Prostate gland (tissue), 2 donors: Measurements from ENCODE around the gene MINK1. TPM values are rescaled to one million over a fixed set of nuclear protein-coding genes. Genes with fewer than 3 reads are reported as not detected.

Source experiments
- DNase-seq: peaks from one replicate; pipeline ENCODE4 v3.0.0-alpha.2; 2019; ENCODE audit warnings: low spot score
- H3K27ac ChIP-seq, 2 donors: fragments of 200-600 bp; sonication (generic); 2 replicates each; pipeline ENCODE4 v1.5.1; 2017 to 2019
- H3K27me3 ChIP-seq: fragments of 200-600 bp; sonication (generic); replicated peaks from 2 replicates; pipeline ENCODE4 v1.5.1; 2019; ENCODE audit not compliant: insufficient read depth
- H3K36me3 ChIP-seq, 2 donors: fragments of 200-600 bp; sonication (generic); 1 replicate in 1 of 2; 2 replicates in 1 of 2; pipeline versions ENCODE4 v1.5.1 to v1.8.1; 2017 to 2019
- H3K4me1 ChIP-seq: fragments of 200-600 bp; sonication (generic); replicated peaks from 2 replicates; pipeline ENCODE4 v1.5.1; 2019
- H3K4me3 ChIP-seq, 2 donors: fragments of 200-600 bp; sonication (generic); 2 replicates each; pipeline ENCODE4 v1.5.1; 2017 to 2019
- H3K9me3 ChIP-seq: fragments of 200-600 bp; sonication (generic); 2 replicates; pipeline ENCODE4 v1.5.1; 2017
- CTCF ChIP-seq, 4 experiments: fragments of 200-600 bp in 2 of 4; fragments of 450-650 bp in 2 of 4; sonication (generic) in 2 of 4; IDR thresholded peaks; 1 replicate in 3 of 4; 2 replicates in 1 of 4; pipeline ENCODE4 v1.5.1; 2016 to 2019; ENCODE audit warnings: antibody characterized with exemption in 4 of 4, mild to moderate bottlenecking in 2 of 4, moderate library complexity in 2 of 4
- POLR2A ChIP-seq: fragments of 450-650 bp; IDR thresholded peaks from one replicate; pipeline ENCODE4 v1.6.1; 2016; ENCODE audit warnings: antibody characterized with exemption, mild to moderate bottlenecking
- POLR2AphosphoS5 ChIP-seq: sonication (generic); formaldehyde crosslinking; IDR thresholded peaks from one replicate; pipeline ENCODE4 v1.6.1; 2017; ENCODE audit warnings: antibody characterized with exemption
- WGBS: methylation state at CpG from one replicate; pipeline ENCODE4 v1.1.5; 2018; 5-methylcytosine and 5-hydroxymethylcytosine counted together
- intact Hi-C: fragments of 100-400 bp; cut with DNase I; formaldehyde crosslinking; loops from one replicate; pipeline ENCODE4 v1.14.2; 2022
- total RNA-seq, 2 donors: library from RNA; depleted of rRNA; stranded (reverse); fragments of >200 nt; gene quantifications; one replicate each; pipeline ENCODE4 v1.1.0, GENCODE V29; 2016

Gene MINK1
- total RNA-seq, 2 donors from 2014 or later: 53.0 to 136 TPM

GRCh38 chr17:4932756-4933155, 99.6 kb downstream of the MINK1 start:
- no peak overlapping the region for H3K27ac ChIP-seq
- peaks cover 0 to 5% of the 10 kb centered on the region in 2 donors for H3K36me3 ChIP-seq
- no peaks in the 10 kb centered on the region for H3K27me3 ChIP-seq
- no peak overlapping the region for H3K4me3 ChIP-seq
- no peaks in the 10 kb centered on the region for H3K9me3 ChIP-seq
- DNase-seq: no peak
- 91% methylated on average over 12 of the region's 12 CpGs for WGBS
- intact Hi-C loops: no loop called here
- TF ChIP-seq CTCF (IDR thresholded peaks at IDR 0.05) (no peak), POLR2AphosphoS5 (no peak), POLR2A (no peak)
- H3K4me1 ChIP-seq: peaks cover 5% of the 10 kb centered on the region

GRCh38 chr17:4933646-4934045, 100.5 kb downstream of the MINK1 start:
- intact Hi-C loops: no loop called here
- no peaks in the 10 kb centered on the region for H3K9me3 ChIP-seq
- peaks cover 6% of the 10 kb centered on the region for H3K4me1 ChIP-seq
- TF ChIP-seq CTCF (IDR thresholded peaks at IDR 0.05) (no peak), POLR2A (no peak), POLR2AphosphoS5 (no peak)
- DNase-seq: no peak
- WGBS: 79% methylated on average over 14 of the region's 16 CpGs
- no peaks in the 10 kb centered on the region for H3K27me3 ChIP-seq
- peaks cover 0 to 5% of the 10 kb centered on the region in 2 donors for H3K36me3 ChIP-seq
- no peak overlapping the region for H3K27ac ChIP-seq
- no peak overlapping the region for H3K4me3 ChIP-seq

- H3K4me3 ChIP-seq: no peak overlapping the region
- H3K9me3 ChIP-seq: no peaks in the 10 kb centered on the region
- peaks cover 11% of the 10 kb centered on the region for H3K4me1 ChIP-seq
- no peak for DNase-seq
- 23% methylated on average over 14 of the region's 14 CpGs for WGBS
- H3K27ac ChIP-seq: no peak overlapping the region
- peak in 1 of 4 experiments; percentile 34 for TF ChIP-seq CTCF (IDR thresholded peaks at IDR 0.05)
- TF ChIP-seq POLR2A: no peak
- no peak for TF ChIP-seq POLR2AphosphoS5
- H3K27me3 ChIP-seq: no peaks in the 10 kb centered on the region
- intact Hi-C loops: no loop called here
- peaks cover 0 to 5% of the 10 kb centered on the region in 2 donors for H3K36me3 ChIP-seq
These were observed 101.2 kb downstream of the MINK1 start for GRCh38 chr17:4934173-4934979.

GRCh38 chr17:4935650-4936049, 102.5 kb downstream of the MINK1 start:
- Histone ChIP-seq H3K9me3 (no peaks in the 10 kb centered on the region), H3K4me3 (no peak overlapping the region), H3K27ac (no peak overlapping the region), H3K27me3 (no peaks in the 10 kb centered on the region), H3K4me1 (peaks cover 11% of the 10 kb centered on the region), H3K36me3 (peaks cover 0 to 5% of the 10 kb centered on the region in 2 donors)
- TF ChIP-seq POLR2A (no peak), POLR2AphosphoS5 (no peak), CTCF (IDR thresholded peaks at IDR 0.05) (no peak)
- intact Hi-C loops: no loop called here
- DNase-seq: no peak

GRCh38 chr17:4936436-4936835, 103.3 kb downstream of the MINK1 start:
- no peaks in the 10 kb centered on the region for H3K27me3 ChIP-seq
- no peak for DNase-seq
- H3K9me3 ChIP-seq: no peaks in the 10 kb centered on the region
- no peak for TF ChIP-seq POLR2A
- no peak for TF ChIP-seq POLR2AphosphoS5
- TF ChIP-seq CTCF (IDR thresholded peaks at IDR 0.05): no peak
- 88% methylated on average over 3 of the region's 3 CpGs for WGBS
- H3K27ac ChIP-seq: no peak overlapping the region
- H3K4me3 ChIP-seq: no peak overlapping the region
- H3K4me1 ChIP-seq: peaks cover 15% of the 10 kb centered on the region
- H3K36me3 ChIP-seq: peaks cover 0 to 5% of the 10 kb centered on the region in 2 donors
- intact Hi-C loops: no loop called here
